GM12878 (cell line): Measurements from ENCODE around the gene ITGAL. TPM values are rescaled to one million over a fixed set of nuclear protein-coding genes. Genes with fewer than 3 reads are reported as not detected.
A peak's percentile ranks its signal among the peaks of the same experiment; 100 is the strongest.

Experiments used
- ATAC-seq: fragments of 200-7000 bp; cut with Tn5 transposase; 3 replicates; pipeline ENCODE4 v1.9.1; 2020; ENCODE audit warnings: mild to moderate bottlenecking, moderate library complexity
- BruUV-seq: library from RNA; stranded (reverse); fragments of 400-500 nt; replicated peaks from 2 replicates; lab custom pipeline; 2021; lab: Mats Ljungman, UMichigan
- CTCF ChIA-PET: fragments of 300-600 bp; sonication (Branson Sonifier 250); formaldehyde crosslinking; extraction: SDS; loops from one replicate; lab custom pipeline; 2021; ENCODE audit warnings: inconsistent platforms; lab: Yijun Ruan, JAX
- POLR2A ChIA-PET: fragments of 350-600 bp; formaldehyde crosslinking; extraction: SDS; loops from one replicate; lab custom pipeline; 2021; ENCODE audit warnings: inconsistent platforms; lab: Charles Lee
- RAD21 ChIA-PET: fragments of 300-600 bp; sonication (Branson Sonifier 250); formaldehyde crosslinking; loops from one replicate; lab custom pipeline; 2023; ENCODE audit warnings: antibody characterized with exemption; ENCODE audit not compliant: unreplicated experiment; lab: Charles Lee
- SMC1A ChIA-PET: fragments of 300-600 bp; sonication (Branson Sonifier 250); formaldehyde crosslinking; loops from one replicate; lab custom pipeline; 2023; ENCODE audit not compliant: unreplicated experiment, uncharacterized antibody; lab: Charles Lee
- DNase-seq: peaks from one replicate; pipeline ENCODE4 v3.0.0-alpha.2; 2011; ENCODE audit warnings: low read depth, low spot score
- FAIRE-seq: peaks from 3 replicates; lab custom pipeline; 2011; peaks lifted over from hg19 to GRCh38; lab: Jason Lieb, UNC
- H2AFZ ChIP-seq: 2 replicates; pipeline ENCODE4 v1.6.0; 2011; ENCODE audit warnings: low read depth, low read length, control low read depth; ENCODE audit not compliant: control insufficient read depth
- H3K27ac ChIP-seq: 2 replicates; pipeline ENCODE4 v1.5.1; 2011; ENCODE audit warnings: control low read depth; ENCODE audit not compliant: control insufficient read depth, insufficient read depth
- H3K27me3 ChIP-seq, 2 experiments: replicated peaks in 1 of 2; 2 replicates each; pipeline versions ENCODE4 v1.6.0 to v1.6.1; 2011; ENCODE audit warnings: low read length in 1 of 2; ENCODE audit not compliant: control insufficient read depth in 2 of 2, insufficient read depth in 2 of 2
- H3K36me3 ChIP-seq, 2 experiments: 2 replicates each; pipeline ENCODE4 v1.5.1; 2011; ENCODE audit warnings: low read length in 1 of 2; ENCODE audit not compliant: control insufficient read depth in 2 of 2, insufficient read depth in 2 of 2
- H3K4me1 ChIP-seq: 2 replicates; pipeline ENCODE4 v1.6.1; 2011; ENCODE audit warnings: mild to moderate bottlenecking, low read length, moderate library complexity, mixed read lengths; ENCODE audit not compliant: control insufficient read depth, insufficient read depth
- H3K4me2 ChIP-seq: 2 replicates; pipeline ENCODE4 v1.6.0; 2011; ENCODE audit warnings: control low read depth; ENCODE audit not compliant: control insufficient read depth, insufficient read depth
- H3K4me3 ChIP-seq: fragments of 200-600 bp; sonication (generic); 2 replicates; pipeline ENCODE4 v1.5.1; 2016
- H3K79me2 ChIP-seq: 2 replicates; pipeline ENCODE4 v1.6.0; 2011; ENCODE audit warnings: low read length; ENCODE audit not compliant: control insufficient read depth, insufficient read depth
- H3K9ac ChIP-seq: 2 replicates; pipeline ENCODE4 v1.8.0; 2011; ENCODE audit warnings: low read length, control low read depth, mixed read lengths; ENCODE audit not compliant: control insufficient read depth, insufficient read depth
- H3K9me3 ChIP-seq: replicated peaks from 3 replicates; pipeline ENCODE4 v1.5.1; 2011; ENCODE audit warnings: mild to moderate bottlenecking, low read length; ENCODE audit not compliant: control insufficient read depth, insufficient read depth
- H4K20me1 ChIP-seq: 2 replicates; pipeline ENCODE4 v1.6.0; 2011; ENCODE audit not compliant: control insufficient read depth, insufficient read depth
- BACH1 ChIP-seq: fragments of 450-650 bp; IDR thresholded peaks from 2 replicates; pipeline ENCODE4 v1.6.1; 2017; ENCODE audit warnings: mild to moderate bottlenecking, borderline replicate concordance
- BHLHE40 ChIP-seq, 2 experiments: fragments of 450-650 bp in 1 of 2; IDR thresholded peaks; 2 replicates each; pipeline ENCODE4 v1.6.1; 2011 to 2017; ENCODE audit warnings: low read depth in 2 of 2, borderline replicate concordance in 1 of 2, improper control_type of control experiment in 1 of 2, low read length in 1 of 2, mild to moderate bottlenecking in 1 of 2
- CEBPZ ChIP-seq: fragments of 150-350 bp; IDR thresholded peaks from 2 replicates; pipeline ENCODE4 v1.6.1; 2016; ENCODE audit warnings: low read depth, low read length
- DPF2 ChIP-seq: fragments of 450-650 bp; IDR thresholded peaks from 2 replicates; pipeline ENCODE4 v1.6.1; 2017; ENCODE audit warnings: mild to moderate bottlenecking
- EED ChIP-seq: sonication (generic); IDR thresholded peaks from 2 replicates; pipeline ENCODE4 v1.6.1; 2016; ENCODE audit warnings: antibody characterized with exemption, low read depth
- GATAD2B ChIP-seq: fragments of 450-650 bp; conservative IDR thresholded peaks from 2 replicates; pipeline ENCODE4 v1.6.1; 2017; ENCODE audit warnings: low read depth, mild to moderate bottlenecking, moderate library complexity
- HDGF ChIP-seq: fragments of 450-650 bp; IDR thresholded peaks from 2 replicates; pipeline ENCODE4 v1.6.1; 2016; ENCODE audit warnings: antibody characterized with exemption
- MXI1 ChIP-seq: fragments of 150-350 bp; IDR thresholded peaks from 2 replicates; pipeline ENCODE4 v1.6.1; 2011; ENCODE audit warnings: low read depth, mild to moderate bottlenecking, inconsistent platforms, low read length, improper control_type of control experiment
- NR2F1 ChIP-seq: fragments of 450-650 bp; conservative IDR thresholded peaks from 2 replicates; pipeline ENCODE4 v1.6.1; 2017; ENCODE audit warnings: mild to moderate bottlenecking
- POLR2A ChIP-seq: IDR thresholded peaks from 2 replicates; pipeline ENCODE4 v1.6.1; 2011; ENCODE audit warnings: low read depth, mild to moderate bottlenecking, low read length
- POLR2AphosphoS2 ChIP-seq: IDR thresholded peaks from 2 replicates; pipeline ENCODE4 v1.6.1; 2011; ENCODE audit warnings: low read depth, mild to moderate bottlenecking, low read length, improper control_type of control experiment, moderate library complexity
- SMARCA5 ChIP-seq: fragments of 450-650 bp; IDR thresholded peaks from 2 replicates; pipeline ENCODE4 v1.6.1; 2017; ENCODE audit warnings: mild to moderate bottlenecking
- WGBS: methylation state at CpG from one replicate; pipeline ENCODE4 v1.1.6; 2016; ENCODE audit warnings: low lambda C conversion rate; ENCODE audit not compliant: insufficient replicate concordance, insufficient coverage; ENCODE audit errors: missing lambda C conversion rate; 5-methylcytosine and 5-hydroxymethylcytosine counted together
- in situ Hi-C: fragments of 300-500 bp; cut with MboI; formaldehyde crosslinking; loops from 9 replicates; pipeline ENCODE4 v1.14.3; 2018; ENCODE audit warnings: mixed read lengths
- intact Hi-C: fragments of 100-400 bp; cut with micrococcal nuclease; formaldehyde crosslinking; loops from one replicate; pipeline ENCODE4 v1.14.2; 2022; ENCODE audit not compliant: unreplicated experiment
- polyA plus RNA-seq, 11 experiments: library from polyadenylated mRNA; depleted of rRNA in 4 of 11; unstranded in 6 of 11; stranded (reverse) in 5 of 11; fragments of >200 nt; fragmentation: Nextera tagmentation in 4 of 11; fragmentation: Illumina TruSeq in 1 of 11; extraction: Ambion mirVana in 4 of 11; extraction: Trizol in 1 of 11; gene quantifications; 1 replicate in 1 of 11; 2 replicates in 10 of 11; pipeline versions ENCODE4 v1.2.1 to v1.2.3, GENCODE V29; 2011 to 2016; ENCODE audit warnings: inconsistent platforms in 2 of 11, missing spikeins in 2 of 11, low read depth in 1 of 11
- total RNA-seq, 4 experiments: library from RNA; depleted of rRNA in 3 of 4; stranded (reverse); fragments of >200 nt in 3 of 4; fragmentation: Illumina TruSeq in 1 of 4; extraction: Trizol in 1 of 4; gene quantifications; 2 replicates each; pipeline versions ENCODE4 v1.2.1 to v1.2.3, GENCODE V29; 2013 to 2021
- TF ChIP-seq, protein P1 (sequence below): IDR thresholded peaks from 2 replicates; pipeline ENCODE4 v1.6.1; 2012; ENCODE audit warnings: mild to moderate bottlenecking, low read depth, low read length
- TF ChIP-seq, protein P2 (sequence below): fragments of 450-650 bp; IDR thresholded peaks from 2 replicates; pipeline ENCODE4 v1.6.1; 2017; ENCODE audit warnings: mild to moderate bottlenecking, low read depth, inconsistent platforms; ENCODE audit not compliant: poor library complexity, severe bottlenecking

The ITGAL gene
- total and polyA plus RNA-seq, 10 of the 15 experiments (the other 5 are each of a cell fraction or from before 2014, with no cell fraction given): 10.7 to 170 (median 96.9) TPM

GRCh38 chr16:30526137-30526822 is 53.7 kb downstream of the ITGAL start, which contains the start of gene ZNF768:
TSS of gene ZNF768 (minus strand) at chr16:30526566. CDS start at chr16:30526413, 153 bp downstream.
- Histone ChIP-seq H4K20me1 (no peaks in the 10 kb centered on the region), H3K36me3 (peaks cover 7% of the 10 kb centered on the region in 2 experiments; a peak in 2 of 4 replicates), H3K9me3 (no peaks in the 10 kb centered on the region), H3K4me2 (peak within 1 kb of the TSS; percentile 98), H2AFZ (peak within 1 kb of the TSS; percentile 89), H3K27me3 (no peaks in the 10 kb centered on the region), H3K27ac (peak within 1 kb of the TSS; percentile 93), H3K9ac (peak within 1 kb of the TSS; percentile 80), H3K79me2 (no peaks in the 10 kb centered on the region), H3K4me1 (peaks cover 15% of the 10 kb centered on the region), H3K4me3 (peak within 1 kb of the TSS; percentile 91)
- no TSS peak for BruUV-seq
- ChIA-PET CTCF (interaction anchor here (0.9 to 2.6 kb wide), 7 partner anchors 9 to 96 kb away, joined by 3 to 24 read pairs (median 7); partner anchors contain the start of genes DCTPP1, ZNF747 and ZNF764), SMC1A (interaction anchor here (0.6 to 1.4 kb wide), 4 partner anchors 16 to 73 kb away, joined by 3 to 6 read pairs (median 4); partner anchors contain the start of gene ITGAL), POLR2A (interaction anchor here (0.5 to 1.4 kb wide), 10 partner anchors 8 to 740 kb away, joined by 3 to 9 read pairs (median 4); partner anchors contain the start of gene DCTPP1), RAD21 (interaction anchor here (0.6 to 1.4 kb wide), 7 partner anchors 9 to 96 kb away, joined by 3 to 17 read pairs (median 7); partner anchors contain the start of genes DCTPP1, ITGAL, SEPHS2 and ZNF764)
- DNase-seq (no peak), FAIRE-seq (no peak), ATAC-seq (peak; percentile 51)
- intact Hi-C loops: loop anchor here (2.0 kb wide), 1 partner anchor 95 kb away; the partner anchor contains the start of gene DCTPP1
- 2% methylated on average over 37 of the region's 73 CpGs for WGBS
- in situ Hi-C loops: no loop called here
- TF ChIP-seq MXI1: peak; percentile 12; the same call in 1 of the 2 replicates
- TF ChIP-seq EED: no peak
- TF ChIP-seq CEBPZ: no peak
- TF ChIP-seq DPF2: peak; percentile 40
- TF ChIP-seq SMARCA5: 0 out of 2 replicates have a peak, but pooled peaks have one; percentile 61
- TF ChIP-seq, protein P1, sequence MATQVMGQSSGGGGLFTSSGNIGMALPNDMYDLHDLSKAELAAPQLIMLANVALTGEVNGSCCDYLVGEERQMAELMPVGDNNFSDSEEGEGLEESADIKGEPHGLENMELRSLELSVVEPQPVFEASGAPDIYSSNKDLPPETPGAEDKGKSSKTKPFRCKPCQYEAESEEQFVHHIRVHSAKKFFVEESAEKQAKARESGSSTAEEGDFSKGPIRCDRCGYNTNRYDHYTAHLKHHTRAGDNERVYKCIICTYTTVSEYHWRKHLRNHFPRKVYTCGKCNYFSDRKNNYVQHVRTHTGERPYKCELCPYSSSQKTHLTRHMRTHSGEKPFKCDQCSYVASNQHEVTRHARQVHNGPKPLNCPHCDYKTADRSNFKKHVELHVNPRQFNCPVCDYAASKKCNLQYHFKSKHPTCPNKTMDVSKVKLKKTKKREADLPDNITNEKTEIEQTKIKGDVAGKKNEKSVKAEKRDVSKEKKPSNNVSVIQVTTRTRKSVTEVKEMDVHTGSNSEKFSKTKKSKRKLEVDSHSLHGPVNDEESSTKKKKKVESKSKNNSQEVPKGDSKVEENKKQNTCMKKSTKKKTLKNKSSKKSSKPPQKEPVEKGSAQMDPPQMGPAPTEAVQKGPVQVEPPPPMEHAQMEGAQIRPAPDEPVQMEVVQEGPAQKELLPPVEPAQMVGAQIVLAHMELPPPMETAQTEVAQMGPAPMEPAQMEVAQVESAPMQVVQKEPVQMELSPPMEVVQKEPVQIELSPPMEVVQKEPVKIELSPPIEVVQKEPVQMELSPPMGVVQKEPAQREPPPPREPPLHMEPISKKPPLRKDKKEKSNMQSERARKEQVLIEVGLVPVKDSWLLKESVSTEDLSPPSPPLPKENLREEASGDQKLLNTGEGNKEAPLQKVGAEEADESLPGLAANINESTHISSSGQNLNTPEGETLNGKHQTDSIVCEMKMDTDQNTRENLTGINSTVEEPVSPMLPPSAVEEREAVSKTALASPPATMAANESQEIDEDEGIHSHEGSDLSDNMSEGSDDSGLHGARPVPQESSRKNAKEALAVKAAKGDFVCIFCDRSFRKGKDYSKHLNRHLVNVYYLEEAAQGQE: peak; percentile 78
- peak in 1 of 2 experiments; percentile 26; a peak in 1 of 4 replicates for TF ChIP-seq BHLHE40 (IDR thresholded peaks at IDR 0.05; ENCODE audit: borderline replicate concordance in 1 of 2, low read depth in 2 of 2, low read length in 1 of 2)
- 0 out of 2 replicates have a peak, but pooled peaks have one; percentile 49 for TF ChIP-seq GATAD2B
- TF ChIP-seq POLR2A: peak; percentile 48
- TF ChIP-seq, protein P2, sequence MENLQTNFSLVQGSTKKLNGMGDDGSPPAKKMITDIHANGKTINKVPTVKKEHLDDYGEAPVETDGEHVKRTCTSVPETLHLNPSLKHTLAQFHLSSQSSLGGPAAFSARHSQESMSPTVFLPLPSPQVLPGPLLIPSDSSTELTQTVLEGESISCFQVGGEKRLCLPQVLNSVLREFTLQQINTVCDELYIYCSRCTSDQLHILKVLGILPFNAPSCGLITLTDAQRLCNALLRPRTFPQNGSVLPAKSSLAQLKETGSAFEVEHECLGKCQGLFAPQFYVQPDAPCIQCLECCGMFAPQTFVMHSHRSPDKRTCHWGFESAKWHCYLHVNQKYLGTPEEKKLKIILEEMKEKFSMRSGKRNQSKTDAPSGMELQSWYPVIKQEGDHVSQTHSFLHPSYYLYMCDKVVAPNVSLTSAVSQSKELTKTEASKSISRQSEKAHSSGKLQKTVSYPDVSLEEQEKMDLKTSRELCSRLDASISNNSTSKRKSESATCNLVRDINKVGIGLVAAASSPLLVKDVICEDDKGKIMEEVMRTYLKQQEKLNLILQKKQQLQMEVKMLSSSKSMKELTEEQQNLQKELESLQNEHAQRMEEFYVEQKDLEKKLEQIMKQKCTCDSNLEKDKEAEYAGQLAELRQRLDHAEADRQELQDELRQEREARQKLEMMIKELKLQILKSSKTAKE: no peak
- peak; percentile 71; the same call in 1 of the 2 replicates for TF ChIP-seq BACH1
- peak; percentile 73 for TF ChIP-seq NR2F1
- 0 out of 2 replicates have a peak, but pooled peaks have one; percentile 49 for TF ChIP-seq HDGF
- TF ChIP-seq POLR2AphosphoS2: no peak
